Stimulated activated naive CD4-positive, alpha-beta T cell treated with Interleukin-2 at 50 U/mL for 16 hours (primary cell): ENCODE measurements around the gene TAGLN2.

ENCODE experiments used
- DNase-seq: peaks from one replicate; lab custom pipeline; 2025; lab: John Stamatoyannopoulos, UW

Gene TAGLN2

DNA sequence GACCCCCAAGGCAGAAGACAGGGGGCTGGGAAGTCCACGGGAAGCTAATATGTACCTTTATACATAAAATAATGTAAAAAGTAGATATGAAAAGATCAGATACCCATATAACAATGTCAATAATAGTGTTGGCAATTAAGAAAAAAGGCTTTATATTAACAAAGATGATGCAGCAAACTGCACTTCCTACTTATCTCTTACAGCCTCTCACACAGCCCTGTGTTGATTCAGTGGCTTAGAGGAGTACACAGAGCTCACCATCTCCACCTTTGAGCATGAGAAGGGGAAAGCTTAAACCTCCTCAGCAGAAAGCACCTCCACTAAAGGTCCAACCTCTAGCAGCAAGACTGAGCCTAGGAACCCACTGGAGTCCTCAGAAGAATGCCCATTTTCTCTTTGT is 55.7 kb downstream of the TAGLN2 start:
- DNase-seq: no peak

DNA sequence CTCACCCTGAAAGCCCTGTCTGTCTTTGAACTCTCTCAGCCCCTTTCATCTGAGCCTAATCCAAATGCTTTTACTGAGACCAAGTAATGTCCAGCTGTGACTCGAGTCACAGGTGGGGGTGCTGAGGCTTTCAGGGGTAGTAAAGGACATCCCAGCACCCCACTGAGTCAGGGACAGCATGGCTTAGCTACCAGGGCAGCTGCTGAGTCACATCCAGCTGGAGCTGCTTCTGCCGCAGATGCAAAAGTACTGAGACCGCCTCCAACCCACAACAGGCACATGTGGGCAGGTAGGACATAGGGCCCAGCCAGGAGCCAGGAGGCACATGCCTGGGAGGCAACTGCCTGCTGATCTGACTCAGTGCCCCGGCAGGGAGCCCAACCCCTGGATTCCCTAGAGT is 56.1 kb downstream of the TAGLN2 start:
- DNase-seq: peak; percentile 3

- DNase-seq: no peak
These were observed 56.5 kb downstream of the TAGLN2 start for GRCh38 chr1:159868766-159869165.
